Large intestine (tissue), 3 donors: ENCODE data around the gene CDK9. TPM values are rescaled to one million over a fixed set of nuclear protein-coding genes. Genes with fewer than 3 reads are reported as not detected.

Experiments
- DNase-seq, 2 donors: peaks; one replicate each; pipeline versions ENCODE4 v3.0.0 to v3.0.0-alpha.2; 2013
- H3K27ac ChIP-seq: one replicate; pipeline ENCODE4 v1.5.1; 2013; ENCODE audit warnings: low read length
- H3K27me3 ChIP-seq: 2 replicates; pipeline ENCODE4 v1.6.1; 2013; ENCODE audit warnings: low read length; ENCODE audit not compliant: control insufficient read depth, insufficient read depth
- H3K36me3 ChIP-seq: 2 replicates; pipeline ENCODE4 v1.6.1; 2013; ENCODE audit warnings: low read length; ENCODE audit not compliant: control insufficient read depth, insufficient read depth
- H3K4me1 ChIP-seq: one replicate; pipeline ENCODE4 v1.6.1; 2013; ENCODE audit warnings: low read length; ENCODE audit not compliant: control insufficient read depth, insufficient read depth
- H3K4me3 ChIP-seq: one replicate; pipeline ENCODE4 v1.5.1; 2013; ENCODE audit warnings: low read length
- H3K9me3 ChIP-seq: one replicate; pipeline ENCODE4 v1.6.1; 2013; ENCODE audit warnings: mild to moderate bottlenecking, low read depth, low read length, moderate library complexity; ENCODE audit not compliant: control insufficient read depth
- WGBS: methylation state at CpG from one replicate; pipeline ENCODE4 v1.1.5; 2013; ENCODE audit warnings: low lambda C conversion rate; ENCODE audit not compliant: insufficient coverage; 5-methylcytosine and 5-hydroxymethylcytosine counted together
- polyA plus RNA-seq: library from polyadenylated mRNA; unstranded; fragments of 120-200 nt; gene quantifications from one replicate; pipeline ENCODE4 v1.2.1, GENCODE V29; 2013

Gene CDK9
- polyA plus RNA-seq, 1 donor = 57.4 TPM

DNA sequence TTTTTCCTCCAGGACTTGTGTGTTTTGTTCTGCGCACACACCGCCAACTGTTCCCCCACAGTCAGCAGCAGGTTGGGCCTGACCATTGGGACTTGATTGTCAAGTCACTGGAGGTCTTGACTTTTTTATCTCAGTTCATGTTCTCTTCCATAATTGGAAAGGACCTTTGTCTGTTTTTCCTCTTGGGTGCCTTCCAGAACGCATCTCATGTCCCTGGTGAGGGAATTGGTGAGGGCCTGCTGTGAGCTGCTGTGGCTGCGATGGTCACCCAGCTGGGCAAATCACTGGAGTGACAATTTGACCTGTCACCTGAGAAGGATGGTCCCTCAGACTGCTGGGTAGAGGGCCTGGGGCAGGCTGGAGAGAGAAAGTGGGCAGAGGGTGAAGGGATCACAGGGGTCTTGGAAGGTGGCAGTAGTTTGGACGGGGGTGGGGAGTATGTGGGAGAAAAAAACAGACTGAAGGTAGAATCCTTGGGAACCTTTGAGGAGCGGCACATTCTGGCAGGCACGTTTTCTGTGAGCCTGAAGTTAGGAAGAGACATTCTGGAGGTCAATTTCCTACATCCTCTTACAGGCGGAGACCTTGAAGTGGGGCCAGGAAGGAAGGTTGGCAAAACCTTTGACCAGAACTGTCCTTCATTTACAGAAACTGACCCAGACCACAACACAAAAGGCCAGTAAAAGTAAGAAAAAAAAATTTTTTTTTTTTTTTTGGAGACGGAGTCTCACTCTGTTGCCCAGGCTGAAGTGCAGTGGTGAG lies 4.4 kb downstream of the CDK9 start:
- Histone ChIP-seq H3K27me3 (no peaks in the 10 kb centered on the region), H3K9me3 (no peaks in the 10 kb centered on the region), H3K36me3 (peaks cover 60% of the 10 kb centered on the region), H3K4me3 (no peak overlapping the region), H3K4me1 (peaks cover 8% of the 10 kb centered on the region), H3K27ac (no peak overlapping the region)
- WGBS = 67% methylated on average over 1 of the region's 9 CpGs
- no peak for DNase-seq

GRCh38 chr9:127791085-127791484 lies 5.3 kb downstream of the CDK9 start:
- DNase-seq = no peak
- Histone ChIP-seq H3K27me3 (no peaks in the 10 kb centered on the region), H3K4me1 (peaks cover 8% of the 10 kb centered on the region), H3K36me3 (peaks cover 60% of the 10 kb centered on the region), H3K27ac (no peak overlapping the region), H3K4me3 (no peak overlapping the region), H3K9me3 (no peaks in the 10 kb centered on the region)
- no CpG with 5 or more reads among the region's 4 CpGs for WGBS

GRCh38 chr9:127792417-127793031 lies 6.7 kb downstream of the CDK9 start:
- Histone ChIP-seq H3K9me3 (no peaks in the 10 kb centered on the region), H3K27me3 (no peaks in the 10 kb centered on the region), H3K36me3 (peaks cover 56% of the 10 kb centered on the region), H3K4me1 (peaks cover 3% of the 10 kb centered on the region), H3K27ac (no peak overlapping the region), H3K4me3 (no peak overlapping the region)
- WGBS = 94% methylated on average over 3 of the region's 7 CpGs
- no peak for DNase-seq

DNA sequence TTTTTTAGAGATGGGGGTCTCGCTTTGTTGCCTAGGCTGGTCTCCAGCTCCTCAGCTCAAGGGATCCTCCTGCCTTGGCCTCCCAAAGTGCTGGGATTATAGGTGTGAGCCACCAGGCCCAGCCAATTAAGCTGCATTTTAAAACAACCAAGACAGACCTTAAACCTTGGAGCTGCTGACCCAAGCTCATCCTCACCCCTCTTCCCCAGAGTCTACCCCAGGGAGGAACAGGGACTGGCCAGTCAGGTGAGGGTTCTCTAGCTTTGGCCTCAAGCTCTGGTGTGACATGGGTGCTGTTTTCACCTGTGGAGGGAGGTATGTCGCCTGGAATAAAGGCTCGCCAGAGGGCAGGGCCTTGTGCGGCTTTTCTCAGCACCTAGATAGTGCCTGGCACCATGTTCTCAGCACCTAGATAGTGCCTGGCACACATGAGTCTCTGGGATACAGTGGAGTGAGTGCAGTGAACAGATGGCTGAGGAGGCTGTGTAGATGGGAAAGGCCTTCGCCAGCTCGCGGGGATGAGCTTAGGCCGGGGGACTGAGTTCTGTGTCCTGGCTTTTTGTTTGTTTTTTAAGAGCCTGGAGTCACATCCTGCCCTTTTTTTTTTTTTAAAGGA lies 7.4 kb downstream of the CDK9 start:
- H3K27ac ChIP-seq = no peak overlapping the region
- H3K9me3 ChIP-seq = no peaks in the 10 kb centered on the region
- WGBS = no CpG with 5 or more reads among the region's 8 CpGs
- H3K36me3 ChIP-seq = peaks cover 49% of the 10 kb centered on the region
- DNase-seq = no peak
- no peaks in the 10 kb centered on the region for H3K27me3 ChIP-seq
- H3K4me1 ChIP-seq = peaks cover 2% of the 10 kb centered on the region
- no peak overlapping the region for H3K4me3 ChIP-seq

GRCh38 chr9:127794001-127794791 lies 8.4 kb downstream of the CDK9 start:
- no peaks in the 10 kb centered on the region for H3K9me3 ChIP-seq
- no peak overlapping the region for H3K27ac ChIP-seq
- H3K4me1 ChIP-seq = peaks cover 6% of the 10 kb centered on the region
- no CpG with 5 or more reads among the region's 14 CpGs for WGBS
- peaks cover 39% of the 10 kb centered on the region for H3K36me3 ChIP-seq
- H3K4me3 ChIP-seq = no peak overlapping the region
- DNase-seq = no peak
- no peaks in the 10 kb centered on the region for H3K27me3 ChIP-seq

GRCh38 chr9:127796225-127796813 lies 10.5 kb downstream of the CDK9 start:
- Histone ChIP-seq H3K27me3 (no peaks in the 10 kb centered on the region), H3K4me1 (peaks cover 6% of the 10 kb centered on the region), H3K9me3 (no peaks in the 10 kb centered on the region), H3K36me3 (peaks cover 18% of the 10 kb centered on the region), H3K27ac (no peak overlapping the region), H3K4me3 (no peak overlapping the region)
- WGBS = no CpG with 5 or more reads among the region's 8 CpGs
- DNase-seq = no peak

DNA sequence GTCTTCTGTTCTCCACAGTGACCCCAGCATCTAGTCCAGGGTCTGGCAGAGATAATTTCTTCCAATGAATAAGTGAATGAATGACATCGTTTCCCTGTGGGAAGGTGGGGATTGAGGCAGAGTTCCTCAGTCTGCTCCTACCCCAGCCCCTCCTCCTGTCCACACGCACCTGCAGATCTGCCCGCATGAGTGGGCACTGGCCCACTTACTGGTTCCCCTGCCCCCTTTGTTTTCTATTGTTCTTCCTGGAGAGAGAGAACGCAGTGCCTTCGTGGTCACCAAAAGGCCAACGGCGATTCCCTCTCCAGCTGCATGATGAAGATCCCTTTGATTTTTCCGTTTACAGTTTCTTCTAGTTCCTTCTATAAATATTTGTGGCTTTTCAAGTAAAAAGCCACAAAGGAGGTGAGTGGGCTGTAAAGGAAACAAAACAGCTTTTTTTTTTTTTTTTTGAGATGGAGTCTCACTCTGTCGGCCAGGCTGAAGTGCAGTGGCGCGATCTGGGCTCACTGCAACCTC lies 11.1 kb downstream of the CDK9 start:
- no peak overlapping the region for H3K4me3 ChIP-seq
- H3K4me1 ChIP-seq = peaks cover 7% of the 10 kb centered on the region
- no peaks in the 10 kb centered on the region for H3K9me3 ChIP-seq
- no peaks in the 10 kb centered on the region for H3K27me3 ChIP-seq
- no peak overlapping the region for H3K27ac ChIP-seq
- peaks cover 14% of the 10 kb centered on the region for H3K36me3 ChIP-seq
- DNase-seq = no peak
- 100% methylated on average over 1 of the region's 11 CpGs for WGBS

- DNase-seq = no peak
- H3K9me3 ChIP-seq = no peaks in the 10 kb centered on the region
- H3K27me3 ChIP-seq = no peaks in the 10 kb centered on the region
- WGBS = no CpG with 5 or more reads among the region's 10 CpGs
- peak overlapping the region; percentile 40 for H3K27ac ChIP-seq
- peaks cover 13% of the 10 kb centered on the region for H3K36me3 ChIP-seq
- peak overlapping the region; percentile 65 for H3K4me3 ChIP-seq
- H3K4me1 ChIP-seq = peaks cover 20% of the 10 kb centered on the region
These were observed 16.2 kb downstream of the CDK9 start for GRCh38 chr9:127801955-127802575.

- H3K27ac ChIP-seq = peak within 1 kb of the TSS; percentile 71
- H3K27me3 ChIP-seq = no peaks in the 10 kb centered on the region
- WGBS = 0% methylated on average over 2 of the region's 83 CpGs
- H3K9me3 ChIP-seq = no peaks in the 10 kb centered on the region
- peak within 1 kb of the TSS; percentile 65 for H3K4me3 ChIP-seq
- peaks cover 21% of the 10 kb centered on the region for H3K36me3 ChIP-seq
- DNase-seq = peak; percentile 82 to 94
- H3K4me1 ChIP-seq = peaks cover 20% of the 10 kb centered on the region
These were observed 17.0 kb downstream of the CDK9 start, which contains the start of gene FPGS for GRCh38 chr9:127802576-127803443. Gene FPGS, plus strand, starts transcription at chr9:127802882. Its CDS starts 43 bp downstream, at chr9:127802925.
